ENCODE data around the gene ISX. TPM values are rescaled to one million over a fixed set of nuclear protein-coding genes. Genes with fewer than 3 reads are reported as not detected.

The ISX gene
- total and polyA plus RNA-seq, 2 of the 13 experiments (the other 11 are each of a cell fraction or from before 2014, with no cell fraction given), result 1.4 to 1.8 TPM

- DNase-seq (ENCODE audit: low spot score) (no peak), FAIRE-seq (no peak), ATAC-seq (no peak)
- 39% methylated on average over 8 of the region's 8 CpGs for WGBS (ENCODE audit: low lambda C conversion rate)
- Histone ChIP-seq H3K9me3 (ENCODE audit: low read length) (no peaks in the 10 kb centered on the region), H4K20me1 (ENCODE audit: insufficient read depth, low read length) (no peaks in the 10 kb centered on the region), H3K4me1 (ENCODE audit: insufficient read depth, low read length) (no peaks in the 10 kb centered on the region), H3K27me3 (ENCODE audit: control insufficient read depth in 1 of 2, insufficient read depth in 2 of 2, low read length in 2 of 2) (no peaks in the 10 kb centered on the region), H3K79me2 (ENCODE audit: insufficient read depth, low read length) (no peaks in the 10 kb centered on the region), H3K27ac (ENCODE audit: extremely low read length, insufficient read depth, low read length) (no peak overlapping the region), H3K4me2 (ENCODE audit: low read depth, low read length) (no peak overlapping the region), H3K4me3 (replicated peaks in 1 of 3; ENCODE audit: insufficient read depth in 1 of 3, low read depth in 2 of 3, low read length in 3 of 3) (no peak overlapping the region), H3K9ac (ENCODE audit: insufficient read depth, low read depth, low read length) (no peak overlapping the region), H2AFZ (ENCODE audit: low read length) (no peak overlapping the region), H3K36me3 (replicated peaks in 1 of 2; ENCODE audit: control insufficient read depth in 1 of 2, insufficient read depth in 2 of 2, low read length in 2 of 2) (no peaks in the 10 kb centered on the region)
- no TSS peak for BruUV-seq (replicated peaks)
- in situ Hi-C loops (cut with HindIII; ENCODE audit: extremely low pct_ligation_motif_present, low pct_unique_long_range_greater_than_20kb) (no loop called here), intact Hi-C loops (cut with micrococcal nuclease; ENCODE audit: unreplicated experiment) (no loop called here)
- TF ChIP-seq PHF21A (CRISPR knock-in tag; IDR thresholded peaks at IDR 0.05), result no peak
- TF ChIP-seq POGK (CRISPR knock-in tag; conservative IDR thresholded peaks at IDR 0.05), result no peak
- no peak for TF ChIP-seq NR3C1 (CRISPR knock-in tag; IDR thresholded peaks at IDR 0.05)
- no peak for TF ChIP-seq ARNT2 (CRISPR knock-in tag; IDR thresholded peaks at IDR 0.05; ENCODE audit: low read depth)
- no peak for TF ChIP-seq JUNB (CRISPR knock-in tag; IDR thresholded peaks at IDR 0.05; ENCODE audit: borderline replicate concordance)
- no peak for TF ChIP-seq ZNF841 (CRISPR knock-in tag; IDR thresholded peaks at IDR 0.05; ENCODE audit: borderline replicate concordance)
- no peak for TF ChIP-seq ZNF138 (CRISPR knock-in tag; IDR thresholded peaks at IDR 0.05; ENCODE audit: low read depth)
- no peak for TF ChIP-seq CC2D1A (CRISPR knock-in tag; IDR thresholded peaks at IDR 0.05)
- TF ChIP-seq MBD4 (IDR thresholded peaks at IDR 0.05; ENCODE audit: borderline replicate concordance, low read length), result no peak
- TF ChIP-seq ZKSCAN8 (CRISPR knock-in tag; IDR thresholded peaks at IDR 0.05; ENCODE audit: borderline replicate concordance), result no peak
- TF ChIP-seq ZNF660 (CRISPR knock-in tag; IDR thresholded peaks at IDR 0.05; ENCODE audit: borderline replicate concordance, low read depth), result no peak
- no peak for TF ChIP-seq ZBTB10 (CRISPR knock-in tag; IDR thresholded peaks at IDR 0.05; ENCODE audit: borderline replicate concordance)
- TF ChIP-seq CENPT (CRISPR knock-in tag; IDR thresholded peaks at IDR 0.05; ENCODE audit: low read depth), result no peak
- TF ChIP-seq CHCHD3 (CRISPR knock-in tag; IDR thresholded peaks at IDR 0.05), result no peak
- no peak for TF ChIP-seq GATAD2A (CRISPR knock-in tag; IDR thresholded peaks at IDR 0.05)
- TF ChIP-seq PLRG1 (conservative IDR thresholded peaks at IDR 0.05), result no peak
- ChIA-PET CTCF (ENCODE audit: low intra/inter-chr PET ratio, low total read pairs) (no interaction called here), POLR2A (no interaction called here)
Measured at GRCh38 chr22:35126993-35127392, 61.0 kb downstream of the ISX start.
